ENCODE measurements around the gene HNRNPK. TPM values are rescaled to one million over a fixed set of nuclear protein-coding genes. Genes with fewer than 3 reads are reported as not detected.

The HNRNPK gene
- 100 to 1,000 TPM; 282 to 404 (median 349) TPM for total RNA-seq

- Histone ChIP-seq H3K36me3 (peaks cover 0 to 21% (median 8%) of the 10 kb centered on the region in 3 donors), H3K4me3 (peak within 1 kb of the TSS; percentile 90 to 93 (median 90)), H3K9me3 (no peaks in the 10 kb centered on the region), H3K27me3 (no peaks in the 10 kb centered on the region), H3K27ac (peak within 1 kb of the TSS; percentile 99), H3K4me1 (peaks cover 6 to 40% (median 21%) of the 10 kb centered on the region in 4 donors)
- TF ChIP-seq POLR2A (IDR thresholded peaks at IDR 0.05) (peak in 1 of 2 donors; percentile 35), CTCF (IDR thresholded peaks at IDR 0.05) (peak in 2 of 5 experiments; percentile 21 to 28), EP300 (IDR thresholded peaks at IDR 0.05) (peak; percentile 37 to 96)
- peak; percentile 98 for DNase-seq (ENCODE audit: low spot score in 2 of 2)
- WGBS, 2 donors = 0% methylated on average over 10 to 48 of the region's 57 CpGs
Observed at GRCh38 chr9:83979812-83980394, at the start of gene HNRNPK. Gene HNRNPK (minus strand): TSS chr9:83980215. CDS start chr9:83978252, 1,963 bp downstream.

GRCh38 chr9:84027201-84027600, 47.2 kb upstream of the HNRNPK start:
- Histone ChIP-seq H3K27ac (no peak overlapping the region), H3K9me3 (no peaks in the 10 kb centered on the region)
- 76 to 85% methylated on average over 4 of the region's 4 CpGs for WGBS, 2 donors

GRCh38 chr9:84024041-84024575, 44.1 kb upstream of the HNRNPK start:
- H3K27ac ChIP-seq = no peak overlapping the region
- TF ChIP-seq CTCF (IDR thresholded peaks at IDR 0.05) = no peak
- no peak for TF ChIP-seq EP300 (IDR thresholded peaks at IDR 0.05)
- TF ChIP-seq POLR2A (IDR thresholded peaks at IDR 0.05) = no peak
- 75 to 90% methylated on average over 4 of the region's 4 CpGs for WGBS, 2 donors

More at GRCh38 chr9:84027201-84027600, 47.2 kb upstream of the HNRNPK start:
- no peaks in the 10 kb centered on the region for H3K36me3 ChIP-seq
- H3K4me3 ChIP-seq = no peak overlapping the region
- H3K4me1 ChIP-seq = no peaks in the 10 kb centered on the region
- no peaks in the 10 kb centered on the region for H3K27me3 ChIP-seq
- TF ChIP-seq CTCF (IDR thresholded peaks at IDR 0.05) = no peak
- DNase-seq (ENCODE audit: low spot score in 2 of 2) = no peak

GRCh38 chr9:84007662-84008061, 27.6 kb upstream of the HNRNPK start:
- H3K36me3 ChIP-seq = peaks cover 0 to 12% (median 0%) of the 10 kb centered on the region in 3 donors
- no peak overlapping the region for H3K27ac ChIP-seq
- 92 to 99% methylated on average over 2 of the region's 2 CpGs for WGBS, 2 donors
- TF ChIP-seq EP300 (IDR thresholded peaks at IDR 0.05) (no peak), CTCF (IDR thresholded peaks at IDR 0.05) (no peak), POLR2A (IDR thresholded peaks at IDR 0.05) (no peak)
- no peaks in the 10 kb centered on the region for H3K27me3 ChIP-seq
- no peaks in the 10 kb centered on the region for H3K9me3 ChIP-seq
- no peaks in the 10 kb centered on the region for H3K4me1 ChIP-seq
- no peak overlapping the region for H3K4me3 ChIP-seq
- DNase-seq (ENCODE audit: low spot score in 2 of 2) = no peak

More at GRCh38 chr9:84024041-84024575, 44.1 kb upstream of the HNRNPK start:
- no peaks in the 10 kb centered on the region for H3K27me3 ChIP-seq
- no peak overlapping the region for H3K4me3 ChIP-seq
- no peaks in the 10 kb centered on the region for H3K36me3 ChIP-seq
- DNase-seq (ENCODE audit: low spot score in 2 of 2) = no peak
- no peaks in the 10 kb centered on the region for H3K9me3 ChIP-seq
- no peaks in the 10 kb centered on the region for H3K4me1 ChIP-seq

GRCh38 chr9:84003246-84003645, 23.2 kb upstream of the HNRNPK start:
- 94 to 96% methylated on average over 3 of the region's 3 CpGs for WGBS, 2 donors
- TF ChIP-seq CTCF (IDR thresholded peaks at IDR 0.05) (no peak), POLR2A (IDR thresholded peaks at IDR 0.05) (no peak), EP300 (IDR thresholded peaks at IDR 0.05) (no peak)
- DNase-seq (ENCODE audit: low spot score in 2 of 2) = no peak
- H3K27me3 ChIP-seq = no peaks in the 10 kb centered on the region
- H3K4me3 ChIP-seq = no peak overlapping the region
- peaks cover 0 to 15% (median 0%) of the 10 kb centered on the region in 3 donors for H3K36me3 ChIP-seq
- no peaks in the 10 kb centered on the region for H3K4me1 ChIP-seq
- H3K27ac ChIP-seq = no peak overlapping the region
- H3K9me3 ChIP-seq = no peaks in the 10 kb centered on the region

Data from tibial nerve (tissue), 4 donors.